ENCODE results near the gene COX14. TPM values are rescaled to one million over a fixed set of nuclear protein-coding genes. Genes with fewer than 3 reads are reported as not detected.
"Not testable (repeated sequence)": the region's sequence is repeated elsewhere in the genome, so short reads cannot be mapped to it uniquely, and the experiment has no call there.

COX14 gene
- total RNA-seq, 4 donors from 2014 or later: 32.1 to 68.7 (median 53.5) TPM

DNA sequence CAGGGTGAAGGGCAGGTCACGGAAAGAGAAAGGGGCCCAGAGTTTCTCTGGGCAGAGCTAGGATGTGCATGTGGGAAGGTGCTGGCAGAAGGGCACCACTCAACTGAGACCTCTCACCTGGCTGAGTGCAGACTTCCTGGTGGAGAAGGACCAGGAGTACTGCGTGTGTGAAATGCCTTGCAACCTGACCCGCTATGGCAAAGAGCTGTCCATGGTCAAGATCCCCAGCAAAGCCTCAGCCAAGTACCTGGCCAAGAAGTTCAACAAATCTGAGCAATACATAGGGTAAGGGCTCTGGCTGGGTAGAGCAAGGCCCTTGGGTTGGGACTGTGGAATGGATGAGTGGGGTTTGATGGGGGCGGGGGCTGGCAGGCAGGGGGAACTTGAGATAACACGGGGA lies 32.3 kb upstream of the COX14 start:
- Histone ChIP-seq H3K36me3 (no peaks in the 10 kb centered on the region), H3K4me1 (peaks cover 0 to 22% (median 8%) of the 10 kb centered on the region in 3 donors), H3K27ac (no peak overlapping the region), H3K4me3 (no peak overlapping the region), H3K9me3 (no peaks in the 10 kb centered on the region), H3K27me3 (peaks cover 0 to 6% (median 0%) of the 10 kb centered on the region in 4 donors)
- no peak for DNase-seq
- WGBS, 2 donors: 57 to 86% methylated on average over 1 to 4 of the region's 5 CpGs
- no peak for TF ChIP-seq POLR2A (IDR thresholded peaks at IDR 0.05)
- TF ChIP-seq, protein P1, sequence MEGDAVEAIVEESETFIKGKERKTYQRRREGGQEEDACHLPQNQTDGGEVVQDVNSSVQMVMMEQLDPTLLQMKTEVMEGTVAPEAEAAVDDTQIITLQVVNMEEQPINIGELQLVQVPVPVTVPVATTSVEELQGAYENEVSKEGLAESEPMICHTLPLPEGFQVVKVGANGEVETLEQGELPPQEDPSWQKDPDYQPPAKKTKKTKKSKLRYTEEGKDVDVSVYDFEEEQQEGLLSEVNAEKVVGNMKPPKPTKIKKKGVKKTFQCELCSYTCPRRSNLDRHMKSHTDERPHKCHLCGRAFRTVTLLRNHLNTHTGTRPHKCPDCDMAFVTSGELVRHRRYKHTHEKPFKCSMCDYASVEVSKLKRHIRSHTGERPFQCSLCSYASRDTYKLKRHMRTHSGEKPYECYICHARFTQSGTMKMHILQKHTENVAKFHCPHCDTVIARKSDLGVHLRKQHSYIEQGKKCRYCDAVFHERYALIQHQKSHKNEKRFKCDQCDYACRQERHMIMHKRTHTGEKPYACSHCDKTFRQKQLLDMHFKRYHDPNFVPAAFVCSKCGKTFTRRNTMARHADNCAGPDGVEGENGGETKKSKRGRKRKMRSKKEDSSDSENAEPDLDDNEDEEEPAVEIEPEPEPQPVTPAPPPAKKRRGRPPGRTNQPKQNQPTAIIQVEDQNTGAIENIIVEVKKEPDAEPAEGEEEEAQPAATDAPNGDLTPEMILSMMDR (IDR thresholded peaks at IDR 0.05): no peak
- intact Hi-C loops (cut with DNase I): loop anchor here (10.0 kb wide), 1 partner anchor 95 kb away; no protein-coding TSS in a partner anchor

DNA sequence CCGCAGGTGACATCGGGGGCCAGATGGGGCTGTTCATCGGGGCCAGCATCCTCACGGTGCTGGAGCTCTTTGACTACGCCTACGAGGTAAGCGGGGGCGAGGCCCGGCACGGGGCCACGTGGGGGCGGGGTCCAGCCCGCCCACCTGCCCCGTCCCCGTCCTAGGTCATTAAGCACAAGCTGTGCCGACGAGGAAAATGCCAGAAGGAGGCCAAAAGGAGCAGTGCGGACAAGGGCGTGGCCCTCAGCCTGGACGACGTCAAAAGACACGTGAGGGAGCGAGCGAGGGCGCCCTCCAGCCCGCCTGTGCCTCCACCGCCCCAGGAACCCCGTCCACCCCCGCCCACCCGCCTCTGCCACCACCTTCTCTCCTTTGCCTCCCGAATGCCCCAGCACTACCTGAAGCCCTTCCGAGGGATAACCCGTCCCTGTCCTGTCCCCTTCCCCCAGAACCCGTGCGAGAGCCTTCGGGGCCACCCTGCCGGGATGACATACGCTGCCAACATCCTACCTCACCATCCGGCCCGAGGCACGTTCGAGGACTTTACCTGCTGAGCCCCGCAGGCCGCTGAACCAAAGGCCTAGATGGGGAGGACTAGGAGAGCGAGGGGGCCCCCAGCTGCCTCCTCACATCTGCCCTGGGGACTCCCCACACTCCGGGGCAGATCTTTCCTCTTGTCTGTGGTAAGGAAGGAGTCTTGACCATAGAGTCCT lies 30.8 kb upstream of the COX14 start:
- no peak for DNase-seq
- H3K4me1 ChIP-seq: peaks cover 10 to 23% (median 10%) of the 10 kb centered on the region in 3 donors
- intact Hi-C loops (cut with DNase I): loop anchor here (10.0 kb wide), 1 partner anchor 94 kb away; no protein-coding TSS in a partner anchor
- no peaks in the 10 kb centered on the region for H3K9me3 ChIP-seq
- H3K27me3 ChIP-seq: peaks cover 0 to 6% (median 0%) of the 10 kb centered on the region in 4 donors
- no peak overlapping the region for H3K4me3 ChIP-seq
- no peaks in the 10 kb centered on the region for H3K36me3 ChIP-seq
- TF ChIP-seq, protein P1 (IDR thresholded peaks at IDR 0.05): no peak
- no peak for TF ChIP-seq POLR2A (IDR thresholded peaks at IDR 0.05)
- WGBS, 2 donors: 55 to 58% methylated on average over 11 to 15 of the region's 46 CpGs
- no peak overlapping the region for H3K27ac ChIP-seq

DNA sequence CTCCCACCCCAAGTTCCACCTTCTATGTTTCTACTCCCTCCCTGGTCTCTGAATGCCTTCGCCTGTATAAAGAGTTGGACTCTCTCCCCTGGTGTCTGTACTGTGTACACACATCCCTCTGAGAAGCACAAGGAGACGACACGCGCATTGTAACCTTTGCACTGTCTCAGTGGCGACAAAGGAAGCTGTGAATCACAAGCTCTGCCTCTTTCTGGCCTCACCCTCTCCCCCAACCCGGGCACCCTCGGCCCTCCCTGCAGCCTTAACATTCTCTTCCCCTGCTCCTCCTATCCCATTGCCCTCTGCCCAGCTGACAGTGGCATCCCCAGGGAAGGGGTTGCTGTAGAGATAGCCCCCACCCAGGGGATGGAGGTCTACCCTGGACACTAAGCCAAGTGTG lies 29.4 kb upstream of the COX14 start:
- no peak overlapping the region for H3K27ac ChIP-seq
- no peaks in the 10 kb centered on the region for H3K9me3 ChIP-seq
- H3K4me3 ChIP-seq: no peak overlapping the region
- H3K36me3 ChIP-seq: peaks cover 0 to 12% (median 0%) of the 10 kb centered on the region in 3 donors
- 71 to 85% methylated on average over 3 to 6 of the region's 7 CpGs for WGBS, 2 donors
- peaks cover 0 to 6% (median 0%) of the 10 kb centered on the region in 4 donors for H3K27me3 ChIP-seq
- no peak for TF ChIP-seq POLR2A (IDR thresholded peaks at IDR 0.05)
- TF ChIP-seq, protein P1 (IDR thresholded peaks at IDR 0.05): no peak
- no peak for DNase-seq
- intact Hi-C loops (cut with DNase I): loop anchor here (10.0 kb wide), 1 partner anchor 92 kb away; no protein-coding TSS in a partner anchor
- peaks cover 10 to 37% (median 10%) of the 10 kb centered on the region in 3 donors for H3K4me1 ChIP-seq

DNA sequence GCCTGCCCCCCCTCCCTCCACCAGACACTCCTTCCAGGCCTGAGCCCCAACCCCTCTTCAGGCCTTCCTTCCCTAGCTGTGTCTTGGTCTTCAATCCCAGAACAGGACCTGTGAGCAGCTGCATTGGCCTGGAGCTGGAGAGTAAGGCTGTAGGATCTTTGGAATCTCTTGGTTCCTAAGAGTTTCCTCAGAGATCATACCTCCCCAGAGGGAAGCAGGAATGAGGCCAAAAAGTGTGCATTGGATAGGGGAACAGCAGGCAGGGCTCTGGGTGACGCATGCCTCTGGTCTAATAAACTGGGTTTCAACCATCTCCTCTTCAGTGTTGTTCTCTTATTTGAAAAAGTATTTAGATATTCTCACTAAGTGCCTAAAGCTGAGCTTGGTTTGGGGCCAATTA lies 28.7 kb upstream of the COX14 start:
- intact Hi-C loops (cut with DNase I): loop anchor here (10.0 kb wide), 1 partner anchor 92 kb away; no protein-coding TSS in a partner anchor

DNA sequence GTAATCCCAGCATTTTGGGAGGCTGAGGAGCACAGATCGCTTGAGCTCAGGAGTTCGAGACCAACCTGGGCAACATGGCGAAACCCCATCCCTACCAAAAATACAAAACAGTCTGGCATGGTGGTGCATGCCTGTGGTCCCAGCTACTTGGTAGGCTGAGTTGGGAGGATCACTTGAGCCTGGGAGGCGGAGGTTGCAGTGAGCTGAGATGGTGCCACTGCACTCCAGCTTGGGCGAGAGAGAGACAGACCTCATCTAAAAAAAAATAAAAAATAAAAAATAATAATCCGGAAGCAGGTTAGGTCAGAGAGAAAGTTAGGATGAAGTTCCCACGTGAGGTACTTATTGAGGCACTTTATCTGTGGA lies 27.6 kb upstream of the COX14 start:
- Histone ChIP-seq H3K36me3 (peaks cover 0 to 30% (median 0%) of the 10 kb centered on the region in 3 donors), H3K4me1 (peaks cover 10 to 55% (median 10%) of the 10 kb centered on the region in 3 donors), H3K4me3 (peak overlapping the region; percentile 78 to 97 (median 86)), H3K27ac (peak overlapping the region; percentile 94 to 99 (median 94))
- not testable (repeated sequence) for DNase-seq, H3K9me3 ChIP-seq, H3K27me3 ChIP-seq
- WGBS, 2 donors: 34 to 41% methylated on average over 7 of the region's 7 CpGs
- intact Hi-C loops (cut with DNase I): loop anchor here (10.0 kb wide), 1 partner anchor 90 kb away; no protein-coding TSS in a partner anchor

More for the DNA sequence above, 28.7 kb upstream of the COX14 start:
- H3K27me3 ChIP-seq: peaks cover 0 to 2% (median 0%) of the 10 kb centered on the region in 4 donors
- no peak overlapping the region for H3K4me3 ChIP-seq
- WGBS, 2 donors: 83 to 100% methylated on average over 1 of the region's 1 CpG
- H3K27ac ChIP-seq: no peak overlapping the region
- TF ChIP-seq, protein P1 (IDR thresholded peaks at IDR 0.05): no peak
- TF ChIP-seq POLR2A (IDR thresholded peaks at IDR 0.05): no peak
- no peak for DNase-seq
- peaks cover 0 to 19% (median 0%) of the 10 kb centered on the region in 3 donors for H3K36me3 ChIP-seq
- peaks cover 10 to 44% (median 10%) of the 10 kb centered on the region in 3 donors for H3K4me1 ChIP-seq
- no peaks in the 10 kb centered on the region for H3K9me3 ChIP-seq
